Measurements from ENCODE around the gene PCARE.
"Not testable (repeated sequence)": the region's sequence is repeated elsewhere in the genome, so short reads cannot be mapped to it uniquely, and the experiment has no call there.

Gene PCARE

DNA sequence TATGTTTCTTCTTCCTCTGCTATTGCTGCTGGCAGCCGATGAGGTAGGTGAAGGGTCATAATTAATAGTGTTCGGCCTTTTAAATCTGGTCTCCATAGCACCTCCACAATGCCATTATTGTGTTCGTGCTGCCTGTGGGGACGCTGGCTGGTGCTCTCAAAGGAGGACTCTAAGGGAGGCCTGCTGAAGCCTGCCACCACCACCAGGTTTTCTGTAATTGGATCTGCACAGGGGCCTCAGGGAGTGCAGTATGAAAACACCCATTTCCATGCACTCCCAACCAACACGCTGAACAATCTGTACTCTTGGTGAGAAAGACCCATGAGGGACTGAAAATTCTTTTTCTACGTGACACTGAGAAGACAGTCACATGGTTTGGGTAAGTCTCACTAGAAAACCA lies 23.2 kb upstream of the PCARE start:
- in situ Hi-C loops (cut with MboI; ENCODE audit: low sequenced_read_pairs): no loop called here

DNA sequence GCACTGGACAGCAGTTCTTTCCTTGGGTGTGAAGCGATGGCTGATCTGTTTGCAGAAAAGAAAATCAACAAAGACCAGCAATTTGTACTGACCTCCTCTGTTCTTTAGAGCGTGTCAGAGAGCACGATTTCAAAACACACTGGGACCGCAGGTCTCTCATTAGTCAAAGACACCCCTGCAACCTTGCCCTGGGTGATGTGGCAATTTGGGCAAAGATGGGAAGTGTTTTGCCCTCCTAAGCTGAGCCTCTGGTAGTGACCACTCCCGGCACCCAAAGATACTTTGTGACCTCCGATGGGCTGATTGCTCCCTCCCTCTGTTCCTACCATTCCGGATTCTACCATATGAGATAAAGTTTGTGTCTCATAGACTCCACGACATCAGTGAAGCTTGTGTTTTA lies 22.6 kb upstream of the PCARE start:
- in situ Hi-C loops (cut with MboI; ENCODE audit: low sequenced_read_pairs): no loop called here

DNA sequence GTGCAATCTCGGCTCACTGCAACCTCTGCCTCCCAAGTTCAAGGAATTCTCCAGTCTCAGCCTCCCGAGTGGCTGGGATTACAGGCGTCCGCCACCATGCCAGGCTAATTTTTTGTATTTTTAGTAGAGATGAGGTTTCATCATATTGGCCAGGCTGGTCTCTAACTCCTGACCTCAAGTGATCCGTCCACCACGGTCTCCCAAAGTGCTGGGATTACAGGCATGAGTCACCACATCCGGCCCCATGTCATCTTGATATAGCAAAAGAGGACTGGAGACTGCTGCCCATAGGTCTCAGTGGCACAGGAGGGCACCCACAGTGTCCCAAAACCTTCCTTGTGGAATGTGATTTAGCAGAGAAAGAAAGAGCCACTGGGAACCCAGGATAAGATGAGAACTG lies 16.0 kb upstream of the PCARE start:
- in situ Hi-C loops (cut with MboI; ENCODE audit: low sequenced_read_pairs): not testable (repeated sequence)

DNA sequence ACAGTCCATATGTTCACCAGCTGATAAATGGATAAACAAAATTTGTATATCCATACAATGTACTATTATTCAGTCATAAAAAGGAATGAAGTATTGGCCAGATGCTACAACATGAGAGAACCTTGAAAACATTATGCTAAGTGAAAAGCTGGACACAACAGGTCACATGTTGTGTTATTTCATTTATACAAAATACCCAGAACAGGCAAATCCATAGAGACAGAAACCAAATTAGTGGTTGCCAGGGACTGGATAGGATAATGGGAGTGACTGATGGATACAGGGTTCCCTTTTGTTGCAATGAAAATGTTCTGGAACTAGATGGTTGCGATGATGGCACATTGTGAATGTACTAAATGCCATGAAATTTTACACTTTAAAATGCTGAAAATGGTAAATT lies 10.2 kb upstream of the PCARE start:
- in situ Hi-C loops (cut with MboI; ENCODE audit: low sequenced_read_pairs): no loop called here

DNA sequence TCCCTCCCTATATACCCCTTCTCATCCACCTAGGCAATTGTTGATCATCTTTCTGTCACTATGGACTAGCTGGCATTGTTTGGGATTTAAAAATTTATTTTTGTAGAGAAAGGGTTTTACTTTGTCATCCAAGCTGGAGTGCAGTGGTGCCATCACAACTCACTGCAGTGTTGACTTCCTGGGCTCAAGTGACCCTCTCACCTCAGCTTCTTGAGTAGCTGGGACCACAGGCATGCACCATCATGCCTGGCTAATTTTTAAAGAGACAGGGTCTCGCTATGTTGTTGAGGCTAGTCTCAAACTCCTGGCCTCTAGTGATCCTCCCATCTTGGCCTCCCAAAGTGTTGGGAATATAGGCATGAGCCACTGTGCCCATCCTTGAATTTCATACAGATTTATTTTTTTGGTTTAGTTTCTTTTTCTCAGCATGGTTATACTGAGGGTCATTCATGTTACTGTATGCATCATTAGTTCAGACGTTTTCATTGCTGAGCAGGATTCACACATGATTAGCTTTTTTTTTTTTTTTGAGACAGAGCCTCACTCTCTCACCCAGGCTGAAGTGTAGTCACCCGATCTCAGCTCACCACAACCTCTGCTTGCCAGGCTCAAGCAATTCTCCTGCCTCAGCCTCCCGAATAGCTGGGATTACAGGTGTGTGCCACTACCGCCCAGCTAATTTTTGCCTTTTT lies 8.6 kb upstream of the PCARE start:
- in situ Hi-C loops (cut with MboI; ENCODE audit: low sequenced_read_pairs): no loop called here

DNA sequence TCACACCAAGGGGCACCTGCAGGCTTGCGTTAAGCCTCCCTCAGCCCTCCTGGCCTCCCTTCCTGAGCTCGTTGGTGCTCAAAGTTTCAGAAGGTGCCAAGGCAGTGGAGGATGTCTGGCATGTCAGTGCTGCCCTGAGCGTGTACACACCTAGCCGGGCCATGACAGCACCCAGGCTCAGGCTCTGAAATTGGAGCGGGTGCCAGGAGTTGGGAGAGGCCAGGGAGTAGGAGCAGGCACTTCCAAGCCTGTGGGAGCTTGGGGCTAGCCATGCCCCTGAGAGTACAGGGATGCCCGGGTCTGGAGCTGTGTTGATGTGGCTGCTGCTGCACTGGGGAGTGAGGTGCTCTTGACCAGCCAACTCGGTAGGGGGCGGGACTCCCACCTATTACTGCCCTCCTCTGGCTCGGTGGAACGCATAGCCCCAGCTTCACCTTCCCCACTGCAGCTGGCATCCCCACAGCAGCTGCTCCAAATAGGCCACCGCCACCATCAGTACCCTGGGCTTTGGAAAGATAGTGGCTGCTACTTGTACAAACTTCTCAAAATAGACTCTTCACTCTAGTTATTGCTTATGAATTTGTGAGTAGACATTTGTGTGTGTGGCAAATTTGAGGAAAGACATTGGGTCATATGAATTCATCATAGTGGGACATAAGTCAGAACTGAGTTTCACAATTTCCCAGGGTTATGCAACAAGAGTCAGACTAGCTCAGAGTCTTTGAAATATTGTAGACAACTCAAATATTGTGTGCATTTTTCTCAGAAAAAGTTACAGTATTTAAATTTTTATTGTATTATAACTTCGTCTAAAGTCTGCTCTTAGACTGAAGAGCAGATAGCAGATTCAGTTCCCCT lies 6.8 kb upstream of the PCARE start:
- in situ Hi-C loops (cut with MboI; ENCODE audit: low sequenced_read_pairs): no loop called here

DNA sequence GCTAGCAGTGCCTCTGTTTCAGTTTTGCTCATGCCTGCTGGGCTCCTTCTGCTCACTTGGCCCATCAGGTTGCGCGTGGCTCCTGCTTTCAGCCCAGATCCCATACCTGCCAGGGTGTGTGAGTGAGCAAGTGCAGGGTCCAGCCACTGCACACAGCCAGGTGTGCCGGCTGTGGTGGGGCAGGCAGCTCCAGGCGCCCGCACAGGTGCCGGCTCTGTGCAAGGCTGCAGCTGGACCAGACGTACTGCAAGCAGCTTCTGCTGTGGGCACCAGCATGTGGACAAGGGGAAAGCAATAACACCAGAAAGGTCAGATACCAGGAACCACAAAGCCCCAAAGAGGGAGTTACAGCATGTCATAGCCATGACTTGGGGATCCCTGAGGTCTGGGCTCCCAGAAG lies 5.6 kb upstream of the PCARE start:
- in situ Hi-C loops (cut with MboI; ENCODE audit: low sequenced_read_pairs): no loop called here

DNA sequence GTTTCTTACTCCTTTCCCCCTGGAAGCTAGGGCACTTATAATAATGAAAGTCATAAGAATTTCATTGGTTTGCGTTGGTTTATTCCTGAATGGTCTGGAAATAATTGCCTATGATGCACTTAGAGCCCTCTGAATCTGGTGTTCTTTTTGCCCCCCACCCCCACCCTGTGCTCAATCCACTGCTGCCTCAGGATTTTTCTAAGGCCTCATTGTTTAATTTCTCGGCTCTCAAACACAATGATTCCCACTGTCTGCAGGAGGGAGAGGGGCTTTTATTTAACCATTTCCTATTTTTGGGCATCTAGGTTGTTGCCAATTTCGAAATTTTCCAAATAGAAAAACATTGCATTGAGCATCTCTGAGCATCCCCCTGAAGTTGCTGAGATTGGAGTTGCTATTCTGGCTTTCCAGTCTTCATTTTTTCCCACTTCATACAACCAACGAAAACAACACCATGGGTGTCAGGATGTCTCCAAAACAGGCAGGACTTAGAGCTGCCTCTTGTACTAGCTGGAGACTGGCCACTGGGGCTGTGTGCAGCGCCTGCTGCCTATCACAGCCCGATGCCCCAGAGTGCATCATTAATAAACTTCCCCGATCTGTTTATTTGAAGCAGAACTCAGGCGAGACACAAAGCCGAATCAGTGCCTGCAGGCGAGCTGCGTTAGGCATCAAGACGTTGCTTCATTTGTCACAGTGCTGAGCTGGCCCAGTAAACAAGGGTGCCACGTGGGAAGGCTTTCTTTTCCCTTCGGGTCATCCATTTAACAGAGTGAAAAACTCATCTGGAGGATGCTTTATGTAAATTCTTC lies 1.8 kb upstream of the PCARE start:
- in situ Hi-C loops (cut with MboI; ENCODE audit: low sequenced_read_pairs): no loop called here

DNA sequence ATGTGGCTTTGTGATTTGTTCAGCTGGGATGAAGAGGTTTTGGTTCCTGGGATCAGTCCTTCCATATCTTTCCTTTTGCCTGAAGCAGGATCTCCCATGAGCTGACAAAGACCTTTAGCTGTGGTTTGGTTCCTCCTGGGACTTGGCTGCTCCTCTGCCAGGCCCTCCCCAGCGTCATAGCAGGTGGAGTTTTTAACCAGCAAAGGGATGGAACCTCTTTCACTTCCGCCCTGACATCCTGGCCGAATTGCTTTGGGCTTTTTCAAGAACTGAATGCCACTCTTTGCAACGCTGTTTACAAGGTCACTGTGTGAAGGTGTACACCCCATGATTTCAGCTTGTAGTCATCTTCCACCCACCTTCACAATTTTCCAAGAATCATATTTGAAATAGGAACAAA lies 390 bp downstream of the PCARE start:
- in situ Hi-C loops (cut with MboI; ENCODE audit: low sequenced_read_pairs): no loop called here

DNA sequence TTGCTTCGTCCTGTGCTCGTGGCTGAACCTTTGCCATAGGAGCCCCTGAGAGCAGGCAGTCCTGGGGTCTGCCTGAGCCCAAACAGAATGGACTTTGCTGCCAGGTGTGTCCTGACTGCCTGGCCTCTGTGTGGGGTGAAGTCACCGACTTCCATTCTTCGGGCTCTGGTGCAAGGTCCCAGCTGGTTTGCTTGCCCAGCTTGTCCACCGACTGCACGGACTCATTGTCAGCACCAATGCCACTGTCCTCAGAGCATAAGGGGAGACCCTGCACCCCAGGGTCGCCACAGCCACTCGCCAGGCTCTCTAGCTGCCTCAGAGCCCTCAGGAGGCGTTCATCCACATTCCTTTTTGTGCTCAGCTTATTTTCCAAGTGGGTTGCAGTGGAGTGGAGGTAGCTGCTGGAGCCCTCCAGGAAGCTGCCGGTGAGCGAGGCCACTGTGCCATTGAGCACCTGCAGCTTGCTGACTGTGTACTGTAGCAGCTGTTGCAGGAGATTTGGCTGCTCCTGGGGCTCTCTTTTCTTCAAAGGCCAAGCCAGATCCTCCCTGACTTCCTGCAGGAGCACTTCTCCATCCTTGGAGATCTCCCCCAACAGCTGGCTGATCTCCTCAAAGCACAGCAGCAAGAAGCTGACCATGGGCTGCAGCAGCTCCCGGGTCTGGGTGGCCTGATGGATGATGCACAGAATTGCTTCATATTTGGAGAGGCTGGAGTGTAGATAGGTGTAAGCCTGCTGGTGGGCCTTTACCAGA lies 1.2 kb downstream of the PCARE start:
- in situ Hi-C loops (cut with MboI; ENCODE audit: low sequenced_read_pairs): no loop called here

DNA sequence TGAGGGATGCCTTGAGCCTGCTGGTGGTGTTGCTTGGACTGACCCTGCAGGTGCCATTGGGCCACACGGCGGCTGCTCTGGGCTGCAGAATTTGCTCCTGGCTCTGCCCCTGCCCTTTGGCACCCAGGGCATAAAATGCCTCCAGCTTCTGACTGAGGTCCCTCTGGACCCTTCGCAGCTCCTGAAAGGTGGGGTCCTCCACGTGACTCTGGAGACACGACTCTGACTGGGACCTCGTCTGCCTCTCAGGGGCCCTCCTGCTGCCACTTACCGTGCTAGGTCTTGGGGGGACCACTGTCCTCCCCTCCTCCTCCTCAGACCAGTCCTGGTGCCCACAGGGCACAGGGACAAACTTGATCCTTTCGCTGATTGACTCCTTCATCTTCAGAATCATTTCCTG lies 2.1 kb downstream of the PCARE start:
- in situ Hi-C loops (cut with MboI; ENCODE audit: low sequenced_read_pairs): no loop called here

DNA sequence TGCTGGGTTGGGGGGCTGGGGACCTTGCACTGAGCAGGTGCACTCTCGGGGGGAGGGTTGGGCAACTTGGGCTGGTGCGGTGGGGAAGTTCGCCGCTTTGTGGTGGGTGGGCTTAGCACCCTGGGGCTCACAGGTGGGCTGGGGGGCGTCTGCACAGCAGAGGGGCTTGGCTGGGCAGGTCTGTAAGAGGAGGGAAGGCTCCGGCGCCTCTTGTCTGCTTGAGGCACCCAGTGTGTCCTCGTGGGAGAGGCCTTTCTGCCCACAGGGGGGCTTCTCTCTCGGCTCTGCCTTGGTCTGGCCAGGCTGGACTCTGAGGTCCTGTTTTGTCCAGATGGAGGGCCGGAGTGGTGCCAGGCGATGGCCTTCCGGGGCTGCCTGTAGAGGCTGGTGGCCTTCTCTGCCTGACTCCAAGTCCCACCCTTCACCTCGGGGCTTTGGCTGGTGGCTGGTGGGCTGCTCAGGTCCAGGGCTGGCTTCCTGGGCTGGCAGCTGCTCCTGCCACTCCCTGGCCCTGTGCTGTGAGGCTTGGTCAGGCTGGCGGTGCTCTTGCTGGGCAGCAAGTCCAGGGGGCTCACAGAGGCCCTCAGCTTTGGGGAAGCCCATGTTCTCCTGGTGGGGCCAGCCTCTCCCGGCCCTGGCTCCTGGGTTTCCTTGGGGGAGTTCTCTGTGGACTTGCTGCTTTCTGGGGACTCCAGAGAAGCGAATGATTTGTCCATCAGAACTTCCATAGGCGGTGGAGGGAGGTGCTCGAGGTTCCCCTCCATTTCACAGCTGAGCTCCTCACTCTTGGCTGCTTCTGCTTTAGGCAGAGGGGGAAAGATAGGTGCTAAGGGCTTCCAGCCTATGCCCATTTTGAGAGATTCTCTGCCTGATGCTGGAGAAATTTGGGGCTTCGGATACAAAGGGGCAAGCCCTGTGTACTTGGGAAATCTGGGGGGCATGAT lies 3.0 kb downstream of the PCARE start:
- in situ Hi-C loops (cut with MboI; ENCODE audit: low sequenced_read_pairs): no loop called here

DNA sequence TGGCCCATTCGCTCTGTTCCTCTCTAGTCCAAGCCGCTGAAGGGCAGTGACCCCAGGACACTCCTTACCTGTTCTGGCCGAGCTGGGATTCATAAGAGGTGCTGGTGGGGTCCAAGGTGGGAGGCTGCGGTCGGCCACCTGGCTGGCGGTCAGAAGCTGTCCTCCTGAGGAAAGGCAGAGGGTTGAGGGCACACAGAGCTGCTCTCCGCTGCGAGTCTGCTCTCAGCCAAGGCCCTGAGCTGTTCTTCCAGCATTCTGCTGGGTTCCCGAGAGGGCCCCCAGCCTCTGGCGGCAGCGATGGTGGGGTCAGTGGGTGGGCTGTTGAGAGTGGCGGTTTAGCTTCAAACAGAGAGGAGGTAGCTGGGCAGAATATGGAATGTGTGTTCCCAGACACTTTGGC lies 3.8 kb downstream of the PCARE start:
- in situ Hi-C loops (cut with MboI; ENCODE audit: low sequenced_read_pairs): no loop called here

DNA sequence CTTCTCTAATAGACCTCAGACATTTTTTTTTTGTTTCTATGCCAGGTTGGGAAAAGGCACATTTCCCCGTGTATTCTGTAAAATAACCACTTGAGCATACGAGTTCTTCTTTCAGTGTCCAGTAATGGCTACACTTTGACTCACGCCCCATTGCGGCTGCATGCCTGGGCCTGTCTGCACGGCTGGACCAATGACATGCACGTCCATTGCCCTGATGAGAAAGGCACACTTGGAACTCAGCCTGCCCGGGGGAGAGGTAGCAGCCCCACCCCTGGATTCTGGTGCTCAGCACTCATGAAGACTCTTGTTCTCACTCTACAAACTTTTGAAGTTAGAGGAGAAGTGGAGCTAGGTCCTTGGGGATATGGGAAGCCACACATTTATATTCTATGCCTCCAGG lies 5.8 kb downstream of the PCARE start:
- in situ Hi-C loops (cut with MboI; ENCODE audit: low sequenced_read_pairs): no loop called here

DNA sequence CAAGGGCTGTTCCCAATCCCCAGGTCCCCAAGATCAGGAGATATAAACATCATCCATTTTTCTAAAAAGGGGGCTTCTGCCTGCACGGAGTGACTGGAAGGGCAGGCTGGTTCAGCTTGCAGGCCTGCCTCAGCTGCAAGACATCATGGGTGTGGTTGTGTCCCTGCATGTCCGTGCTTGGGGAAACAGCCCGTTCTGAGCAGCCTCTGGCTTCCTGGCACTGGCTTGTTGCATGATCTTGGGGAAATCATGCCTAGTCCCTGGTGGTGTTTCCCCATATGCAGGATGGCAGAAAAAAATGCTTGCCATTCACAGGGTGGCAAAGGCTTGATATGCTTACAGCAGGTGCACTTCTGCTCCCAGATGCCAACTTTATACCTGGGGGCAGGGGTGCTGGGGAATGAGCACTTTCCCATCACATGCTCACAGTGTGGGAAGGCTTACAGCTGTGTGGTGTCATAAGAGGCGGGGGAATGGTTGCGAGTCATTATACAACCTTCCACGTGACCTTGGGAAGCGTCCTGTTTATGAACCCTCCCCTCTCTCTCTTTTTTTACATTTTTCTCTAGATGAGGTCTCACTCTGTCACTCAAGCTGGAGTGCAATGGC lies 7.2 kb downstream of the PCARE start:
- in situ Hi-C loops (cut with MboI; ENCODE audit: low sequenced_read_pairs): no loop called here

DNA sequence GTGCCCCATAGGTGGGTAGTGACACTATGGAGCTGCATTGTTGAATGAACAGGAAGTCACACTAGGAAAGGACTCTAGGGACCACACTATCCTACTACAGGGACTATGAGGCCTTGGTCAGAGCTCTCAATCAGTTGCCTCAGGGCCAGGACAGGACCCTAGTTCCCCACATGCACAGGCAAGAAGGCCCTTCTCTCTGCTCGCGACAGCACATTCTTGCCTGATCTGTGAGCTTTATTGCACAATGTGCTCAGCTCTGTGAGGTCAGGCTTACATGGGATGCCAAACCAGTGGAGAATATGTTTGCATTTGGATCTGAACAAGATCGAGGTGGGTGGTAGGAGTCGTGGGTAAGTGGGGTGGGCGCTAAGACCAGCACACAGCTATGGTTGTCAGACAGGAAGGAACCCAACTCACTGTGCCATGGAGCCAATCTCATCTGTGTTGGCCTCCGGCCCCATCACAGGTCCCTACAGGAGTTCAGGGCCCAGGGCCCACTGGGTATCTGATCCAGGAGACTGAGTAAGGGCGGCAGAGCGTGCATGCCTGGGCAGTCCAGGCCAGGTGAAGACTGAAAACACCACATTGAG lies 8.0 kb downstream of the PCARE start:
- in situ Hi-C loops (cut with MboI; ENCODE audit: low sequenced_read_pairs): no loop called here

DNA sequence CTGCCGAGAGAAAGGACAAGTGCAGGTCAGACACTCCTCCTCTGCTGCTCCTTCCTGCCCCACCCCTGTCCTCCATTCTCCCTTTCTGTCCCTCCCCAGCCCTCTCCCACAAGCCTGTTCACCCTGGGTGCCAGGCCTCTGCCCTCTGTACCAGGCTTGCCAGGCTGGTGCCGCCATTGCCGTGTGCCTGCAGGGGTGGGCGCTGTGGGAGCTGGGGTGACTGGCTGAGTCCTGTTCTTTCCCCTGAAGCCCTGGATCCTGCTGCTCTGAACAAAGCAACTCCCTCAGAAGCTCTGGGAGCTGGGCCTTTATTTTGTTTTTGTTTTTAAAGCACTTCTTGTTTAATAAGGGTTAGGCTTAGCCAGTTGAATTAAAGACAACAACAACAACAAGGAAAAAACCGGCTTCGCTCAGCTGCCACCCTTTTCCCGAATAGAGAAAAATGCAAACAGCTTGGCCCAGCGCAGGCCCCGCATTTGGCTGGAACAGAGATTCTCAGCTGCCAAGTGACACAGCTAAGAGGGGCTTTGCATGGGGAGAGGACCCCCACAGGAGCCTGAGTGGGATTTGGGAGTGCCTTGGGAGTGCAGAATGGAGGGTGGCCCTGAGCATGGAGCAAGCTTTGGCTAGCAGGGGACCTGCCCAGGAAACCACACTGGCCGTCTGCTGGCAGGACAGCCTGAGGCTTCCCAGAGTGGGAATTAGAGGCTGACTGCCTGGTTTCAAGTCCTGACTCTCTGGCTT lies 9.1 kb downstream of the PCARE start:
- in situ Hi-C loops (cut with MboI; ENCODE audit: low sequenced_read_pairs): no loop called here

DNA sequence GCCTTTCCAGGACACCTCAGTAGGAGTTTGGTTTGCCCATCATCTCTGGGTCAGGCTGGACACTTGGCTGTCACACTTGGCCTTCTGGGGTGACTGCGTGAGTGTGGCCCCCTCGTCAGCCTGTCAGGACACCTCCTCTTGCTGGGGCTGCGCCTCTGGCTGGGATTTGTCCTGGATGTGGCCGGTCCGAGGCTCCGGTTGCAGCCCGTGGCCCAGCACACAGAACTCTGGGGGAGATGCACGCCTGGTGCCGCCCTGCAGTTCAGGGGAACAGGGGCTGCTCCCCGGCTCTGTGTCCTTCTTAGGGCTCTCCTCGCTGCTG lies 9.6 kb downstream of the PCARE start:
- in situ Hi-C loops (cut with MboI; ENCODE audit: low sequenced_read_pairs): no loop called here

DNA sequence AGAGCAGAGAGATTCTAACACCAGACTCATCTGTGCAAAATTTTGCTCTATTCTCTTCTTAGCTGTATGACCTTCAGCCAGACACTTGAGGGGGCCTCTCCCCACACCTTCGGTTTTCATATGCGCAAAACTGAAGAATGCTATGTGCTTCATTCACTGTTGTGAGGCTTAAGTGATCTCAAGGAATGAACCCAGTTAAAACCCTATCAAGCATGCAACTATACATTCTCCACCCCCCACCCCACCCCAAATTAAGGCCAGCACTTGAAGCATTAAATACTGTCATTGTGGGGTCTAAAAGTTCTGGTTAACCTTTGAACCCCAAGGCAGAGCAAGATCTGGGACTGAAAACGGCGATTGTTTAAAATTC lies 10.0 kb downstream of the PCARE start:
- in situ Hi-C loops (cut with MboI; ENCODE audit: low sequenced_read_pairs): no loop called here
